Hematopoietic multipotent progenitor cell treated with erythropoietin and hydrocortisone succinate and interleukin-3 and kit ligand, for 8 days (in vitro differentiated cells): ENCODE results near the gene RAB28.

Experiments
- DNase-seq: peaks from one replicate; pipeline ENCODE4 v3.0.0-alpha.2; 2015

RAB28 gene

GRCh38 chr4:13367691-13368090 lies 116.4 kb downstream of the RAB28 start:
- no peak for DNase-seq

- no peak for DNase-seq
Measured at GRCh38 chr4:13367244-13367643, 116.9 kb downstream of the RAB28 start.

- DNase-seq, result no peak
Measured at GRCh38 chr4:13365195-13365594, 118.9 kb downstream of the RAB28 start.

GRCh38 chr4:13364653-13365052 lies 119.5 kb downstream of the RAB28 start:
- DNase-seq, result no peak

- DNase-seq, result no peak
Measured at GRCh38 chr4:13364172-13364571, 120.0 kb downstream of the RAB28 start.

GRCh38 chr4:13359809-13360208 lies 124.3 kb downstream of the RAB28 start:
- no peak for DNase-seq

- DNase-seq, result no peak
Measured at GRCh38 chr4:13355111-13355880, 128.8 kb downstream of the RAB28 start.

- no peak for DNase-seq
Measured at GRCh38 chr4:13349096-13349495, 135.0 kb downstream of the RAB28 start.

- DNase-seq, result no peak
Measured at GRCh38 chr4:13348216-13348615, 135.9 kb downstream of the RAB28 start.

- no peak for DNase-seq
Measured at GRCh38 chr4:13347517-13348125, 136.5 kb downstream of the RAB28 start.

GRCh38 chr4:13344216-13344615 lies 139.9 kb downstream of the RAB28 start:
- DNase-seq, result no peak

- no peak for DNase-seq
Measured at GRCh38 chr4:13340672-13341071, 143.5 kb downstream of the RAB28 start.

GRCh38 chr4:13331827-13332226 lies 152.3 kb downstream of the RAB28 start:
- DNase-seq, result no peak

GRCh38 chr4:13329963-13330362 lies 154.2 kb downstream of the RAB28 start:
- DNase-seq, result no peak

GRCh38 chr4:13329340-13329850 lies 154.7 kb downstream of the RAB28 start:
- DNase-seq, result no peak

- DNase-seq, result no peak
Measured at GRCh38 chr4:13328591-13328990, 155.5 kb downstream of the RAB28 start.

- DNase-seq, result no peak
Measured at GRCh38 chr4:13327991-13328390, 156.1 kb downstream of the RAB28 start.

- DNase-seq, result no peak
Measured at GRCh38 chr4:13325744-13326143, 158.4 kb downstream of the RAB28 start.

GRCh38 chr4:13323921-13324320 lies 160.2 kb downstream of the RAB28 start:
- DNase-seq, result no peak

GRCh38 chr4:13322681-13323101 lies 161.4 kb downstream of the RAB28 start:
- DNase-seq, result no peak
